Measurements from ENCODE around the gene ZC3HAV1.
"Not testable (repeated sequence)": the region's sequence is repeated elsewhere in the genome, so short reads cannot be mapped to it uniquely, and the experiment has no call there.

The ZC3HAV1 gene

DNA sequence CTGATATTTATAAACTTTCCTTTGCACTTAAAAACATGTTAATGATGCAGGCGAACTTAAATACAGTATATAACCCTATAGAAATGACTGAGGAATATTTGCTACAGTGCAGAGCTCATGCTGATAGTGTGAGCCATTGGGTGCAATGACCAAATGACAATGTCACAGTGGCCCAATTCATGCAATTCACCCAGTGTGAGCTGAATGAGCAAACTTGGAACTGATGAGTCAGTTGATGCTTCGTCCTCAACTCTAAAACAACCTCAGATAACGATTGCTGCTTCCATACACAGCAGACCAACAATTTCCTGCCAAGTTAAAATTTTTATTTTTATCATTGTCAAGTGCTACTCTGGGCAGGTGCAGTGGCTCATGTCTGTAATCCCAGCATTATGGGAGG lies 61.5 kb downstream of the ZC3HAV1 start:
- DNase-seq = no peak

DNA sequence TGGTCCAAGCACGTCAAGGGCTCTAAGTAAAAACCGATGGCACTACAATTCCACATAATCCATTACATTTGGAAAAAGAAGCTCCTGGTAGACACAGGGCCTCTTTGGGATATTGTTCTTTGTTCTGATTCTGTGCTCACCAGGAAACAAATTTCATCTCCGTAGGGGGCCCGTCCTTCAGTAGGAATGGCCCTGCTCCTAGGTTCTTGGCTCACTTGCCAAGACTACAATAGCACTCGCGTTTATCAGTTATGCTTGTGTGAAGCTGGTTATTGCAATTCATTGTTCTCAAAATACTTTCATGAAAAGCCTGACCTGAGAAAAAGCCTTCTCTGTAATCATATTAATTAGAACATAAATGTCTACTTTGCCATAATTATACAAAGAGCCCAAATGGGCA lies 63.4 kb downstream of the ZC3HAV1 start:
- DNase-seq = no peak

DNA sequence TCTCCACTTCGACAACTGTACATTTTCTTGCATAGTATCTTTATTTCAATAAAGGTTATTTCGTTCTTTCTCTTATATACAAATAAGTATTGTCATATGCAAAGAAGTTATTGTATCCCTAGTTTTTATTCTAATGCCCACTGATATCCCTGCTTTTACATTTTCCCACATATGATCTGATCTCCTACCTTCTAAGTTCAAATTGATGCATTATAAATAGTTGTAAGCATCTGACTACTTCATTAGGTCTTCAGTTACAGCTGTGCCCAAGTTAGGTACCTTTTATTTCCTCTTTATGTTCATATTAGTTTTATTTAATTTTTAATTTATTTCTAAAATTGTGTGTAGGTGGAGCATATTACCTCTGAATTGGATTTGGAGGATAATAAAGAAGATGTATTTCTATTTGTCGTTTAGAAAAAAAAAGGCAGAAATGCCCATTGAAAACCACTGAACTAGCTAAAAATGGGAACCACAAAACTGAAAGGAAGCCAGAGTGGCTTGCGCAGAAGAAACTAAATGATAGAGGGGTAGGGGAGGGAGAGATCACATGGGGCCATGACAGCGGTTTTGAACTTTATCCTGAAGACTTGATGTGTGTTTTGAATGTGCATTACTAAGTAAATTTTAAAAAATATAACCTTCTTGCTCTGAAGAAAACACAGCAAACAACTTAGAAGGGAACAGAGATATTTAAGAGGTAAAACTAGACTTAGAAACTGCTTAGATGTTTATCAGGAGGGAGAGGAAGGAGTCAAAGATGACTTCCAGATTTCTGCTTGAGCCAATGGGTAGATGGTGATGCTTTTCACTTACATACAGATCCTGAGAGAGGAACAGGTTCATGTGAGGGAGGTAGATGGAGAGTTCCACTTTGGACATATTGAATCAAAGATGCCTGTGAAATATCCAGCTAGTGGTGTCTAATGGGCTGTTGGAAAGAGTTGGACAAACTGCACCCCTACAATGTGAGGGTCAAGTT lies 64.4 kb downstream of the ZC3HAV1 start:
- no peak for DNase-seq

DNA sequence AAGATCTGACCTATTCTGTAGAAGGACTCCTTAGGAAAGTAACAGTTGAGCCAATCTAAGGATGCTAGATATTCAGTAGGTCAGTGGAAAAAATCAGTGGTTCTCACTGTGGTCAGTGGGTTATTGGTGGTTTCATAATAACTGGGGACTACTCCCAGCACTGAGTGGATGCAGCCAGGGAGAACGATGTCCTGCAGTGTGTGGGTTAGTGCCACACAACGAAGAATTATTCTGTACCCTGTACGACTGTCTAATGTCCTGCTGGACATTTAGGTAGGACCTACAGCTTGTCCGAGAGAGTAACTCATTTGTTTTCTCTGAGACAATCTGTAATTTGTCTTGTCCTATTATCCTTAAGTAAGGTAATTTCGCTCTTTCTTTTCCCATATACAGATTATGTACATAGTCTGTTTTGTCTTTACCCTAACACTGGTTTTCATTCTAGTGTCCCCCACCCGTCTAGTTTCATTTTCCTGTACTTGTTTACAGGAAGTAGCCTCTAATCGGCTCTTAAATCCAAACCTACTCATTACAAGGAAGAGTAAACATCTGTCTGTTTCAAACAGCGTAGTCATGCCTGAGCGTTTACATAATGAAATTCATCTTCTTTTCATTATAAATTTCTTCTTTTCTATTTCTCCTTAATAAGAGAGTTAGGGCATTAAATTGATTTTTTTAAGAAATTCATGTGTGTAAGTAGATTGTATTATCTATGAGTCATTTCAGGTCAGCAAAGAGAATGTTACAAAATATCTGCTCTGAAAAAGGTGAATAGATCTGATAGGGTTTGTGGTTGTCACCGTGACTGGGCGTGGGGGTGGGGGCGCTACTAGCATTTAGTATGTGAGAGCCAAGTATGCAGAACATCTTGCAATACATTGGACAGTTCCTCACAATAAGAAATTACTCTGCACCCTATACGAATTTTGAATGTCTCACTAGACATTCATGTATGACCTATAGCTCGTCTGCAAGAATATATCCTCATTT lies 65.4 kb downstream of the ZC3HAV1 start:
- peak; percentile 60 for DNase-seq

DNA sequence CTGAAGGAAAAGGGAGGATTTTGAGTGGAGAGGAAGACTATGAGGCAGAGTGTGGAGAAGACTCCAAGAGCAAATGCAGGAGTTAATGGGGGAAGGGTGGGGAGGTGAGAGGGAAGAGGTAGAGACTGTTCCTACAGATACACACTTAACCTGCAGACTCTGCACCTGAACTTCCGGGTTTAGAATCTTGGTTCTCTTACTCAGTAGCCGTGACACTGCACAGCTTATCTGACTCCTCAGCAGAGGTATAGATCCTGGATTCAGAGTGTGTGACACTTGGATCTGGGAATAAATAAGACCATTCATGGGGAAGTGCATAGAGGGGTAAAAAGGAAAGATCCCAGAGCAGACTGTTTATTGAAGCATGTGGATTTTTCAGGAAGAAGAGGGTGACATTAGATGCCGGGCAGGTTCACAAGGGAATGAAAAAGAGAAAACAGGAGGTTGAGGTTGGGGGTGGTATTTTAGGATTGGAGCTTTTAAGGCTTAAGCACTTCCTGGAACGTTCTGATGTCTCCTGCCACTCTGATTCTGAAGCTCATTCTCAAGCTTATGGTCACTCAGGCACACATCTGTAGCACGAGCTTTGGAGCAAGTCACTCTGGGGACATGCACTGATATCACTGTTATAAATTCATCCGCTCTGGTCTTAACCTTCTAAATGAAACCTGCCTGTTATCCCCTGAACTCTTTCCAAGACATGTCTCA lies 68.0 kb downstream of the ZC3HAV1 start:
- DNase-seq = no peak

DNA sequence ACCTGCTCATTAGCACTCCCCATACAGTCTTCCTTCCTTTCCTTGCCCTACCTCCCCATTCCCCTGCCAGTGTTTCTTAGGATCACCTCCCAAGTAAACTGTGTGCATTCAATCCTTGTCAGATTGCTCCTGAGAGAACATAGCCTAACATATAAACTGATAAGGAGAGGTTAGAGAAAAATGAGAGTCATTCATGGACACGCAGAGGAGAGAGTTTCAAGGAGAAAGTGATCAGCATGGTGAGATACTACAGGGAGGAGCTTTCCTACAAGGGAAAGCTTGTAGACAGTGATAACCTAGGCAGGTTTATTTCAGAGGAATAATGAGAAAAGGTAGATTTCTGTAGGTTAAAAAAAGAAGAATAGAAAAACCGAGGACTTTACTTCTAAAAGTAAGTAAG lies 70.8 kb downstream of the ZC3HAV1 start:
- no peak for DNase-seq

DNA sequence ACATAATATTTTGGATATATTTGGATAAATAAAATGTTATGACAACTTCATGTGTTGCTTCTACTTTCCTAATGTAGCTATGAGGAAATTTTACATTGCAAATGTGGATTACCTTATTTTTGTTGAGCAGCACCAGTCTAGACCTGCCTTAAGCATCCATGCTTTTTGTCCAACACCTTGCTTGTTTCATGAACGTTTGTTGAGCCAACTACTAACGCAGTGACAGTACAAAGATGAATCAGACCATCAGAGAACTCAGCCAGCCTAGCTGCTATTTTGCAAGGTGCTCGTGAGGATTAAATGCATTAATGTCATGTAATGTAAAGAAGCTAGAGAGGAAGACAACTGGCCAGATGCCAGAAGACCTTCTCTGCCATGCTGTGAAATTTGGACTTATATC lies 72.6 kb downstream of the ZC3HAV1 start:
- no peak for DNase-seq

DNA sequence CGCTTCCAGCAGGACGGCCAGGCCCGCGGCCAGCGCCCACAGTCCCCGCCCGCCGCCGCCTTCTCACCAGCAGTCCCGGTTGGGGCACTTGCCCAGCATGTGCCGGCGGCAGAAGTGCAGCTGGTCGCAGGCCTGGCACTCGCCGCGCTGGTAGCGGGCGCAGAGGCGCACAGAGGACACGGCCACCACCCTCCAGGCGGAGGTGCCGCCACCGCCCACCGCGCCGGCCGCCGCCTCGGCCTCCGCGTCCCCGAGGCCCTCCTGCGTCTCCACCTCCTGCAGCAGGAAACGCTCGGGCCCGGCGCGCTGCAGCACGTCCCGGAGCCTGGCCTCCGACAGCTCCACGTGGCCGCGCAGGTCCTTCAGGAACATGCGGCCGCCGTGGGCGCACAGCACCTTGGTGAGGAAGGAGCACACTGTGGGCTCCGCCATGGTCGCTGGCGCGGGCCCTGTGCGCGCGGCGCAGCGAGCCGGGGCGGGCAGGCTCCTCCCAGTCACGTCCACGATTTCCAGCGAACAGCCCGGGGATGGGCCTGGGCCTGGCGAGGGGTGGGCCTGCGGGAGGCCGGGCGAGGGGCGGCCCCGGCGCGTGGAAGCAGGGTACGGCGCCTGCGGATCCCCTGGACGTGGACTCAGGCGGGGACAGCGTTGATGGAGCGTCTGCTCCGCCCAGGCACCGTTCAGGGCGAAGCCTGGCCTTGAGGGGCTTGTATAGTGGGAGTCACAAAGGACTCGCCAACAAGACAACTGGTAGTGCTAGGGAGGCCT lies 73.8 kb downstream of the ZC3HAV1 start, which contains the start of gene ZC3HAV1L:
TSS of gene ZC3HAV1L (minus strand) at position 457 of the 768 bp plus-strand sequence. CDS start at position 432, 25 bp downstream.
- DNase-seq = no peak

DNA sequence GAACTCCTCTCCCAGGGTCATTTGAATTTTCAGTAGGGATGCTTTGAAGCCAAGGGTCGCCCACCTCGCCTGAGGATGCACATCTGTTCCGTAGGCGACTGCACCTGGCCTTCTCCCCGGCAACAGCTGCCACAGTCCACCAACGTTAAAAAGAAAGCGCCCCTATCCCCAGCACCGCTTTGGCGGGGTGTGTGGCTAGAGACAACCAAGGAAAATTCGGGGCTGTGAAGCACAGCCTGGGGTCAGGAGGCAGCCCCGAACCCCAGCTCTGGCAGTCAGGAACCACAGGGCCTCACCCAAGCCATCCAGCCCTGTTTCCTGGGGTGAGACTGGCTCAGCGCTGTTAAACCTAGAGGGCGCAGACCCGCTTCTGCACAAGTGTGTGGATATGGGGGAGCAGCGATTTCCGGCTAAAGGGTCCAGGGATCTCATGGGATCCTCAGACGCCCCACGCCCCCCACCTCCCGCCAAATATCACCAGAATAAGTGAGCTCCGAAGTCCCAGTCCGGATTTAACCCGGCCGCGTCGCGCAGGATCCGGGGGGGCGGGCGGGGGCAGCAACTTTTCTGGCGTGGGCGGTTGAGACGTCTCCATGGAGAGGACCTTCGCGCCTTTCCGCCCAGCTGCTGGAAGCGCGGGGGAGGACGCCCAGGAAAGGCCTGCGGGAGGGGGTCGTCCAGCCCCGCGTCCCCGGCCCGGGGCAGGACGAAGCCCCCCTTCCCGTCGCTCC lies 74.5 kb downstream of the ZC3HAV1 start:
- no peak for DNase-seq

DNA sequence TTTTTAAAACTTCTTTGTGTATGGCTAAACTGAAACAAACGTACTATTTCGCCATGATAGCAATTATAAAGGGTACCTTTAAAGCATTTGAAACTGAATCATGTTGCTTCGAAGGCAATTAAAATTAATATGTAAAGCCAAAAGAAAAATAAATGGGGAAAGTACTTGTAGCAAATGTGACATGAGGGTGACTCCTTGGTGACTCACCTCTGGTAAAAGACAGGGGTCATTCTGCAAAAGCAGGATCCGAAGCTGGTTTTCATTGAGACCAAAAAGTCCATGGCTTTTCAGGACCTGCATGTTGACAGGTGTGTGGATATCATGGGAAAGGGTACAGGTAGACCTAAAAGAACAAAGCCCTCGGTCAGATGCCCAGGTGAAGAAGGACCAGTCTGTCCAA lies 75.2 kb downstream of the ZC3HAV1 start:
- DNase-seq = no peak

DNA sequence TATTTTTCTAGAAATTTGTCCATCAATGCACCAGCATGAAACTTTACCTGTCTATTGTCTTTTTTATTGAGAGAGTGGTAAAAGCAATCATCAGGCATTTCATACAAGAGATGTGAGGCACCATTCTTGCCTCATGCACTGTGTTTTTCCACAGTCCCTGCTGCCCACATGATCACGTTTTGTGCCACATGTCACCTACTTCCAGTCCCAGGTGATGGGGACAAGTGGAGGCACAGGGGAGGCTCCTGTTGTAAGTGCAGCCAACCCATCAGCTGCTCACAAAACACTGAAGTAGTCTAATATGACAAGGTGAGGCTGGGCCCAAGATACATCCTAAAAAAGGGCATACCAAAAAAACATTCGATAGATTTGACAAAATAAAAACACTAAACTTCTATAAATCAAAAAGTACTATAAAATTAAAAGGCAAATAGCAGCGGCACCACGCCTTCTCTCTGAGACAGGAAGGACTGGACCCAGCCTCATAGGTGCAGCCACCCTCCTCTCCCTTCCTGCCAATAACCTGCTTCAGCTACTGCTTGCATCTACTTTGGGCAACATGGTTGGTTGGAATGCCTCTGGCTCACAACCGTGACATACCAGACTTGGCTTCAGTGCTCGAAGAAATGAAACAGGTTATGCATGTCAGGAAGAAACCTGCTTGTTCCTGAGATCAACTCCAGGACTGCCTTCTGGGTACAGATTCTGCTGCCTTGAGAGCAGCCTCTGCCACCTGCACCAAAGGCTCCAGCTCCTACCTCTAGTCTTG lies 76.0 kb downstream of the ZC3HAV1 start:
- DNase-seq = no peak

DNA sequence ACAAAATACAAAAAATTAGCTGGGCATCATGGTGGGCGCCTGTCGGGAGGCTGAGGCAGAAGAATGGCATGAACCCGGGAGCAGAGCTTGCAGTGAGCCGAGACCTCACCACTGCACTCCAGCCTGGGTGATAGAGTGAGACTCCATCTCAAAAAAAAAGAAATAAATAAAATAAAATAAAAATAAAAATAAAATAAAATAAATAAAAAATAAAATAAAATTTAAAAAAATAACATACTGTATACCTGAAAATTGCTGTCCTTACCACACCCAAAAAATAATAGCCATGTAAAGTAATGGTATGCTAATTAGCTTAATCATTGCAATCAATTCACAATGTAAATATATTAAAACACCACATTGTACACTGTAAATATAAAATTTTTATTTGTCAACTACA lies 77.0 kb downstream of the ZC3HAV1 start:
- DNase-seq = no peak

DNA sequence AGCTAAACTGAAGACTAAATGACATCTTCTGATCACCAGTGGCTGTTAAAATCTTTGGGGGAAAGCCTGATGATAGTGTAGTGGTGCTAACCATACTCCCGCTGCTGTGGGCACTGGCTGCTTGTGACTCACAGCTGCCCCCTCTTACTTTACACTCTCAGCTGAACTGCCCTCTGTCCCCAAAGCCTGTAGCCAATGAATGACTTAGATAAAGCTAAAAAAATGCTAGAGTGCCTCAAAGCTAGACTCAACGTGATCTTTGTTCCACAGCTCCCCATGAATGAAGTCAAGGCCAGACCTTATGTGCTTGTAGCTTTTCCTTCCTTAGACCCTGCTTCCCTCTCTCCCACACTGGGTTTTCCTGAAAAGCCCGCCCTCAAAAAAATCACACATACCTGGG lies 80.2 kb downstream of the ZC3HAV1 start:
- DNase-seq = no peak

DNA sequence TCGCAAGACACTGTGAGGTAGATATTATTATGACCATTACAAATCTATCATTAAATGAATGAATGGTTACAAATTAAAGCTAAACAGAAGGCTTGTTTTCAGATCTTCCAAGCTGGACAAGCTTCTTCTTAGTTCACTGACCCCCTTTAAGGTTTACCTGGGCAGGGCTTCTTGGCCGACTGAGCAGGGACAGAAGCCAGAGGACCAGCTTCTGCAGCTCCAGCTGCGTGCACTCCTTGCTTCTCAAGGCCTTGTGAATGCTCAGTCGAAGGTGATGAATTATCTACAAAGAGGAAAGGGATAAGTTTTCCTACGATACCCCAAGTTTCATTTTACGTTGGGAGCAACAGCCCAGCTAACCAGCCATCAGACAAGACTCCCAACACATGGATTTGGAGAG lies 83.0 kb downstream of the ZC3HAV1 start:
- DNase-seq = no peak

DNA sequence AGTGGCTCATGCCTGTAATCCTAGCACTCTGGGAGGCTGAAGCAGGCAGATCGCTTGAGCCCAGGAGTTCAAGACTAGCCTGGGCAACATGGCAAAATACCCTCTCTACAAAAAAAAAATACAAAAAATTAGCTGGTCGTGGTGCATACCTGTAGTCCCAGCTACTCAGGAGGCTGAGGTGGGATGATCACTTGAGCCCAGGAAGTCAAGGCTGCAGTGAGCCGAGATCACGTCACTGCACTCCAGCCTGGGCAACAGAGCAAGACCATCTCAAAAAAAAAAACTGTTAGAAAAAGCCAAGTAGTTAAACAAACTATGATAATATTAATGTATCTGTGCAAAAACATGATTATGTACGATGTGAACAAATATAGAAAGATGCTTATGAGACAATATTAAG lies 83.7 kb downstream of the ZC3HAV1 start:
- DNase-seq = not testable (repeated sequence)

DNA sequence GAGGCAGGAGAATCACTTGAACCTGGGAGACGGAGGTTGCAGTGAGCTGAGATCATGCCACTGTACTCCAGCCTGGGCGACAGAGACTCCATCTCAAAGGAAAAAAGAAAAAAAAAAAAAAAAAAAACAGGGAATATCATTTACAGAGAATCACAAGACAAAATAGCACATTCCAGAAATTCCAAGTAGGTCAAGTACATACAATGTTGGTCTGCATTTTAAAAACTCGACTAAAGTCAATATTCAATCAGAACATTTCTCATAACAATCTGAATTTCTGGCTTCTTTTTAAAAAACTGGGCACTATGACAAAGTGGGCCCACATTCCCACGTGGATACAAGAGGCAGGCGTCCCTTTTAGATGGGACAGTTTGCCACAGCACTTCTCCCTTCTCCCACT lies 86.4 kb downstream of the ZC3HAV1 start:
- no peak for DNase-seq

DNA sequence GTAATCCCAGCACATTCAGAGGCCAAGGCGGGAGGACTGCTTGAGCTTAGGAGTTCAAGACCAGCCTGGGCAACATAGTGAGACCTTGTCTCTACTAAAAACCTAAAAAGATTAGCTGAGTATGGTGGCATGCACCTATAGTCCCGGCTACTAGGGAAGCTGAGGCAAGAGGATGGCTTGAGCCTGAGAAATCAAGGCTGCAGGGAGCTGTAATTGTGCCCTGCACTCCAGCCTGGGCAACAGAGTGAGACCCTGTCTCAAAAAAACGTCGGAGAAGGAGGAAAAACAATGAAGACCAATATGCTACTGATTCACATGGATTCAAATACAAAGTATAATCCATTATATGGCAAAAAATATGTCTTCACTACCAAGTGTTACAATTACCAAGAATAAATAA lies 87.2 kb downstream of the ZC3HAV1 start:
- no peak for DNase-seq

DNA sequence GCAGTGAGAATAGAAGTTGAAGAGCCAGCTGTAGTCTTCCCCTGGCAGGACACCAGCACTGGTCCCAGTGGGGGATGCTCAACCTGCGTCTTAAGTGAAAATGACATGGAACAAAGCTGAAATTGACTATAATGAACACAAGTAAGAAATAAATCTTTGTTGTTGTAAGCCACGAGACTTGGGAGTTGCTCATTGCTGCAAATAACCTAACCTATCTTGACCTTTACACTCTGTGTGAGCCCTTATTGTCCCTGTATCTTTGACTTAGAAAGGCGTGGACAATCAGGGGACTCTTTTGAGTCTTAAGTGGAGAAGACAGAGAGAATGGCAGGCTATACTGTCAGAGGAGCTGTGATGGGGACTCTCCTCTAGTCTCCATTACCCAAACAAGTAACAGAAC lies 90.6 kb downstream of the ZC3HAV1 start:
- no peak for DNase-seq

DNA sequence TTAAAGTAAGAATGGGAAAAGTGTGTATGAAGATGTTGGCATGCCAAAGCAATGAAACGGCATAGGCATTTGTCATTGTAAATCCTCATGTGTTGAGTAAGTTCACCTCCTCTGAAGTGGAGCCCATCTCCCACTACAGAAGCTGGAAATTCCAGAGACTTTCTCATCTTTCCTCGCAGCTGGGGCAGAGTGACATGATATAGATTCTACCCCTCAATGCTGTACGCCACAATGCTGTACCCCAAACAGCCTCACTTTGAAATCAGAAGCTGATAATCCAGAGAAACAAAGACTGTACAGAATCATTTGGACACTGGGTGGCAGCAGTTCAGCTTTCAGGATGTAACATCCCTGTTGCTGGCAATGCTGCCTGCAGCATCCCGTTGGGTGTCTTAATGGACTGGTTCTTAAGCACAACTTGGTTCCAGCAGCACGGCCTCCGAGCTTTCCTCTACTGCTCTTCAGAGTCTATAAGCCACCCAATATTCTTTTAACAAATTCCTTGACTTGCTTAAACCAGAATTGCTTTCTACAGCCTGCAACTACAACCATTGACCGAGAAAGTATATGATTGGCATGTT lies 92.5 kb downstream of the ZC3HAV1 start:
- peak; percentile 65 for DNase-seq

DNA sequence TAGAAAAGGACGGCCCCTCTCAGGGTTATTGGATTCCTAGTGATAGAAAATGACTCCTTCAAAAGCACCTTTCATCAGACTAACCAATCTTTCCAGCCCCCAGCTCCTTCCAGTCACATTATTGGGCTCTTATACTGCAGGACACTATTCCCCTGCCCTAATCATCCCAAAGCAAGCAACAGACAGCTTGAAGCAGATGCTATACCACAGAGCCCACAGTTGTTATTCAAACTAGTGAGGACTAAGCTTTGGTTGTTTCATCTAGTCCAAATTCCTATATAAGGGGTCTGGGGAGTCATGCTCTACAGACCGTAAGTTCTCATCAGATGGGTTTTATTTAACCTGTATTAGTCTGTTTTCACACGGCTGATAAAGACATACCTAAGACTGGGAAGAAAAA lies 98.1 kb downstream of the ZC3HAV1 start:
- DNase-seq = no peak
